ENCODE measurements around the gene RPL28. TPM values are rescaled to one million over a fixed set of nuclear protein-coding genes. Genes with fewer than 3 reads are reported as not detected.

RPL28 gene
- total RNA-seq, 2 donors from 2014 or later, result 3,164 to 3,616 TPM

DNA sequence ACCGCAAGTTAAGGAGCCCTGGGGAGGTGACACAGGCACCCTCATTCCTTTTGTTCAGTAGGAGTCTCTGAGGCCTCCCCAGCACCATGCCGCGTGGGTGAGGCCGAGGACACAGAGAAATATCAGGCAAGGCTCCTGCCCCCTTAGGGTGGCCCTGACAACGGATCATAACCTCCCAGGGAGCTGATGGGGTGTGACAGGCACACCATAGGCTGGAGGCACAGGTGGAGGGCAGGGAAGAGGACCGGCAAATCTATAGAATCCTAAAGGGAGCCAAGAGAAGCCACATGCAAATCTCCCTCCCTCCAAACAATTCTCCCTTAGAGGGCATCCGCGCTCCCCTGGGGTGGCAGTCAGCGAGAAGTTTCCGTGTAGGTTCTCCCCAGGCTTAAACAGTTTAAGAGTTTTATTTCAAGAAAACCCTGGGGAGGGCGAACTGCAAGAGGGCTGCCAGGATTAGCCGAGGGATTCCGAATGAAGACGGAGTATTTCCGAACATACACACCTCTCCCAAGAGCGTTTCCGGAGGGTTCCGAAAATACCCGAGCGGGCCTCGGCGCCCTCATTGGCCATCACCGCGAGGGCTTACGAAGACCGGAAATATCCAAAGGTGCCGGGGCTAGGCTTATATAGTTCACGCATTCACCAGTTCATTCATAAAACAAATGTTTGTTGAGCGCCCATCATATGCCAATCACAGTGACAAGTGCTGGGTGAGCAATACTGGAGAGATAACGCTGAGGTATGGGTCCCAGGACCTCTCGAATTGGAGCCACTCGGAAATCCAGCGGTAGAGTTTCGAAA is 610 bp upstream of the RPL28 start:
- peak; percentile 82 to 95 (median 87) for DNase-seq
- peaks cover 6% of the 10 kb centered on the region for H3K36me3 Mint-ChIP-seq (ENCODE audit: low read depth)

DNA sequence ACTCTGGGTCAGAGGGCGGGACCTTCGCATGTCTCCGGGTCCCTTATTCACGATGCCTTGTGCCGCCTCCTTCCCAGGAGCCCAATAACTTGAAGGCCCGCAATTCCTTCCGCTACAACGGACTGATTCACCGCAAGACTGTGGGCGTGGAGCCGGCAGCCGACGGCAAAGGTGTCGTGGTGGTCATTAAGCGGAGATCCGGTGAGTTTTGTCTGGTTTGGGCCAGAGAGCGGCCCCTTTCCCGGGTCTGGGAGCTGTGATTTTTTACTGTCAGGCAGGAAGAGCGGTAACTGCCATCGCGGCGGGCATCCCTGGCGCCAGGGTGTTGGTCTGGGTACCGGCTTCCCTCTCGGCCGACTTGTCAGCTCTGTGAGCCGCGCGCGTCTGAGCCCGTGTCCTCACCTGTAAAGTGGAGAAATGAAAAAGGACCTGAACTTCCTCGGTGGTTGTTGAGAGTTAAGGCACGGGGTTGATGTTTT is 800 bp downstream of the RPL28 start:
- Mint-ChIP-seq H3K27ac (peak overlapping the region; percentile 100), H3K27me3 (peaks cover 5% of the 10 kb centered on the region), H3K4me3 (peak overlapping the region; percentile 100), H3K36me3 (ENCODE audit: low read depth) (peaks cover 6% of the 10 kb centered on the region), H3K4me1 (peaks cover 55% of the 10 kb centered on the region)
- DNase-seq (no peak), ATAC-seq (no peak)
- H3K9me3 ChIP-seq (ENCODE audit: control insufficient read depth, low read length, poor library complexity, severe bottlenecking), result no peaks in the 10 kb centered on the region

More for the DNA sequence above, 610 bp upstream of the RPL28 start:
- Mint-ChIP-seq H3K4me3 (peak overlapping the region; percentile 100), H3K4me1 (peaks cover 52% of the 10 kb centered on the region), H3K27me3 (peaks cover 5% of the 10 kb centered on the region), H3K27ac (peak overlapping the region; percentile 100)
- H3K9me3 ChIP-seq (ENCODE audit: control insufficient read depth, low read length, poor library complexity, severe bottlenecking), result no peaks in the 10 kb centered on the region
- peak; percentile 82 for ATAC-seq

DNA sequence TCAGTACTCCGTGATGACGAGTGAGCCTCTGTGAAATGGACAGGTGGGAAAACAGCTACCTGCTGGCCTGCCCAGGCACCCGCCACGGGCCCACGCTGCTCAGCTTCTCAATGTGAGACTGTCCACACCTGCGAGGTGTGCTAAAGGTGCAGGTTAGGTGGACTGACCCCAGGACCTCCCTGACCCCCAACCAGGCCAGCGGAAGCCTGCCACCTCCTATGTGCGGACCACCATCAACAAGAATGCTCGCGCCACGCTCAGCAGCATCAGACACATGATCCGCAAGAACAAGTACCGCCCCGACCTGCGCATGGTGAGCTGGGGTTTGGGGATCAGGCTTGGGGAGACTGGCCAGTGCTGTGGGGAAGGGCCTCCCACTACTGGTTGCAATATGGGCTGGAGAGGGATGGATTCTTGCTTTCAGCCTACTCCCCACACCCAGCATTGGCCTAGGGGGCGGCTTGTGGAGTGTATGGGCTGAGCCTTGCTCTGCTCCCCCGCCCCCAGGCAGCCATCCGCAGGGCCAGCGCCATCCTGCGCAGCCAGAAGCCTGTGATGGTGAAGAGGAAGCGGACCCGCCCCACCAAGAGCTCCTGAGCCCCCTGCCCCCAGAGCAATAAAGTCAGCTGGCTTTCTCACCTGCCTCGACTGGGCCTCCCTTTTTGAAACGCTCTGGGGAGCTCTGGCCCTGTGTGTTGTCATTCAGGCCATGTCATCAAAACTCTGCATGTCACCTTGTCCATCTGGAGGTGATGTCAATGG is 2.2 kb downstream of the RPL28 start:
- no peaks in the 10 kb centered on the region for H3K9me3 ChIP-seq (ENCODE audit: control insufficient read depth, low read length, poor library complexity, severe bottlenecking)
- peak overlapping the region; percentile 100 for H3K27ac Mint-ChIP-seq
- DNase-seq (no peak), ATAC-seq (no peak)
- peak overlapping the region; percentile 100 for H3K4me3 Mint-ChIP-seq
- peaks cover 48% of the 10 kb centered on the region for H3K4me1 Mint-ChIP-seq
- peaks cover 5% of the 10 kb centered on the region for H3K27me3 Mint-ChIP-seq
- peaks cover 6% of the 10 kb centered on the region for H3K36me3 Mint-ChIP-seq (ENCODE audit: low read depth)

DNA sequence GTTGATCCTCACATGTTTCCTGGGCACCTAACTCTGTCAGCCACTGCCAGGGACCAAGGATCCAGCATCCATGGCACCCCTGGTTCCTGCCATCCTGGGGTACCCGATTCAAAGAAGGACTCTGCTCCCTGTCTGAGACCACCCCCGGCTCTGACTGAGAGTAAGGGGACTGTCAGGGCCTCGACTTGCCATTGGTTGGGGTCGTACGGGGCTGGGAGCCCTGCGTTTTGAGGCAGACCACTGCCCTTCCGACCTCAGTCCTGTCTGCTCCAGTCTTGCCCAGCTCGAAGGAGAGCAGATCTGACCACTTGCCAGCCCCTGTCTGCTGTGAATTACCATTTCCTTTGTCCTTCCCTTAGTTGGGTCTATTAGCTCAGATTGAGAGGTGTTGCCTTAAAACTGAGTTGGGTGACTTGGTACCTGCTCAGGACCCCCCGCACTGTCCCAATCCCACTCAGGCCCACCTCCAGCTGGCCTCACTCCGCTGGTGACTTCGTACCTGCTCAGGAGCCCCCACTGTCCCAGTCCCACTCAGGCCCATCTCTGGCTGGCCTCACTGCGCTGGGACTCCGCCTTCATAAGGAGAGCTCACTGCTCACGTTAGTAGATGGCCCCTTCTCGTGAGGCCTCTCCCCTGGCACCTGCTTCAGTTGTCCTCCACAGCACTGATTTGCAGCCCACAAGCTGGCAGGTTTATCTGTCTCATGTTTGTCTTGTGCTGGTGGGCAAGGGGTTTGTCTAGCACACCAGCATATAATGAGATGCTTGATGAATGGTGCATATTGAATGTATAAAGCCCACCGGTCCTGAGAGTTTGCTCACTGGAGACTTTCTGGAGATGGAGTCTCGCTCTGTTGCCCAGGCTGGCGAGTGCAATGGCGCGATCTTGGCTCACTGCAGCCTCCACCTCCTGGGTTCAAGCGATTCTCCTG is 3.9 kb downstream of the RPL28 start:
- H3K27ac Mint-ChIP-seq, result peak overlapping the region; percentile 89
- peaks cover 6% of the 10 kb centered on the region for H3K36me3 Mint-ChIP-seq (ENCODE audit: low read depth)
- H3K4me3 Mint-ChIP-seq, result no peak overlapping the region

DNA sequence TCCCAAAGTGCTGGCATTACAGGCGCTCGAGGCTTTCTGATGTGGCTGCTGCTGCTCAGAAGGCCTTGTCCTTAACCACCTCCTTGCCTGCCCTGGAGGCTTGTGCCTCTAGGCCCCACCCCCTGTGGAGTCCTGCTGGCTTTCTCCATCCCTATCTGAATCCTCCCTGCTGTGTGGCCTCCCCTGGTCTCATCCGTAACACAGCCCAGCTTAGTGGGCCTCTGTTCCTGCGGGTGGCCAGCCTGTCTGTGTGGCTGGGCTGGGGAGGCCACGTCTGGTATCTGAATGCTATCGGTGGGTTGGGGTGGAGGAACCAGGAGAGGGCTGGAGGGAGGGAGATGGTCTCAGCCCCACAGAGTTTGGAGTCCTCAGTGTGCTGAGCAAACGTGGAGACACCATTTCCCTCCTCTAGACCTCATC is 4.7 kb downstream of the RPL28 start:
- ATAC-seq (no peak), DNase-seq (no peak)
- H3K27me3 Mint-ChIP-seq, result peaks cover 5% of the 10 kb centered on the region
- H3K9me3 ChIP-seq (ENCODE audit: control insufficient read depth, low read length, poor library complexity, severe bottlenecking), result no peaks in the 10 kb centered on the region
- H3K27ac Mint-ChIP-seq, result peak overlapping the region; percentile 9
- peaks cover 41% of the 10 kb centered on the region for H3K4me1 Mint-ChIP-seq
- H3K36me3 Mint-ChIP-seq (ENCODE audit: low read depth), result peaks cover 6% of the 10 kb centered on the region
- H3K4me3 Mint-ChIP-seq, result no peak overlapping the region

More for the DNA sequence above, 3.9 kb downstream of the RPL28 start:
- ATAC-seq, result no peak
- H3K4me1 Mint-ChIP-seq, result peaks cover 44% of the 10 kb centered on the region
- no peak for DNase-seq
- H3K27me3 Mint-ChIP-seq, result peaks cover 5% of the 10 kb centered on the region
- H3K9me3 ChIP-seq (ENCODE audit: control insufficient read depth, low read length, poor library complexity, severe bottlenecking), result no peaks in the 10 kb centered on the region

DNA sequence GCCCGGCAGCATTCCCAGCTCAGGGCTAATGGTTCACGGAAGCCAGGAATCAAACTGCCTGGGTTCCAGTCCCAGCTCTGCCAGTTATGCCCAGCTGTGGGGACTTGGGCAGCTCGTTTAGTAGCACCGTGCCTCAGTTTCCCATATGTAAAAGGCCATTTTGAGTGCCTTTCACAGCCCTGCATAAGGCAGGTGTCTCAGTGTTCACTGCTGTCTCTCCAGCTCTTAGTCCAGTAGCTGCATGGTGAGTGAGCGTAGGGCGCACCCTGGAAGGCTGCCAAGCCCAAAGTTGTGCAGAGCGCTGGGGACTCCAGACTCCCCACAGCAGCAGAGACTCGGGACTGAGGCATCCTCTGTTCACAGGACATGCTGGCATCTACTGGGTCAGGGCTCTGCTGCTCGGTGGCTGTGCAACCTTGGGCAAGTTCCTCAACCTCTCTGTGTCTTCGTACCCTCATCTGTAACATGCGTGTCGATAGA is 5.5 kb downstream of the RPL28 start:
- peaks cover under 1% of the 10 kb centered on the region for H3K36me3 Mint-ChIP-seq (ENCODE audit: low read depth)
- peaks cover 36% of the 10 kb centered on the region for H3K4me1 Mint-ChIP-seq
- no peak overlapping the region for H3K27ac Mint-ChIP-seq
- H3K27me3 Mint-ChIP-seq, result no peaks in the 10 kb centered on the region
- no peak overlapping the region for H3K4me3 Mint-ChIP-seq
- H3K9me3 ChIP-seq (ENCODE audit: control insufficient read depth, low read length, poor library complexity, severe bottlenecking), result no peaks in the 10 kb centered on the region
- ATAC-seq (no peak), DNase-seq (no peak)

DNA sequence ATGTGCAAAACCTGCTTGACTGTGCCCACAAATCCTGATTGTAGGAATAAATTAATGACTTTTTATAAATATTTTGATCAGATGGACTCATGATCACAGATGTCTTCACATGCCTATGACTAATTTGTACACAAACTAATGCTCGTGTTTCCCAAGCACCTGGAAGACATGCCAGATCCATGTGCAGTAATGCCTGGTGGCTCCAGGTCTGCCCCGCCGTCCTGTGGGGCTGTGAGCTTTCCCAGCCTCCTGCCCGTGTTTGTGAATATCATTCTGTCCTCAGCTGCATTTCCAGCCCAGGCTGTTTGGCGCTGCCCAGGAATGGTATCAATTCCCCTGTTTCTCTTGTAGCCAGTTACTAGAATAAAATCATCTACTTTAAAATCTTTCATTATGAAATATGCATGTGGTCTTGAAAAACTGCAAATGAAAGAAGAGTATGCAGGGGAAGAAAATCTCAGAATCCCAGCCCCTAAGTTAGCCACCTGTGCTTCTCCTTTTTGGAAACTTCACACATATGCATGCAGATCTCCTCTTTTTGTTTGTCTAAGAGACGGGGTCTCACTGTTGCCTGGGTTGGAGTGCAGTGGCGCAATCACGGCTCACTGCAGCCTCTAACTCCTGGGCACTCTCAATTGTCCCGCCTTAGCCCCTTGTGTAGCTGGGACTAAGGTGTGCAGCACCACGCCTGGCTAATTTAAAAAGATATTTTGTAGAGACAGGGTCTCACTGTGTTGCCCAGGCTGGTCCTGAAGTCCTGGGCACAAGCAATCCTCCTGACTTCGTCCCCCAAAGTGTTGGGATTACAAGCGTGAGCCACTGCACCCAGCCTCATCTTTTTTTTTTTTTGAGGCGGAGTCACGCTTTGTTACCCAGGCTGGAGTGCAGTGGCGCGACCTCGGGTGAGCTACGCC is 6.2 kb downstream of the RPL28 start:
- Mint-ChIP-seq H3K36me3 (ENCODE audit: low read depth) (no peaks in the 10 kb centered on the region), H3K27me3 (no peaks in the 10 kb centered on the region), H3K27ac (peak overlapping the region; percentile 67), H3K4me1 (peaks cover 29% of the 10 kb centered on the region), H3K4me3 (no peak overlapping the region)
- ATAC-seq (no peak), DNase-seq (no peak)
- H3K9me3 ChIP-seq (ENCODE audit: control insufficient read depth, low read length, poor library complexity, severe bottlenecking), result no peaks in the 10 kb centered on the region

DNA sequence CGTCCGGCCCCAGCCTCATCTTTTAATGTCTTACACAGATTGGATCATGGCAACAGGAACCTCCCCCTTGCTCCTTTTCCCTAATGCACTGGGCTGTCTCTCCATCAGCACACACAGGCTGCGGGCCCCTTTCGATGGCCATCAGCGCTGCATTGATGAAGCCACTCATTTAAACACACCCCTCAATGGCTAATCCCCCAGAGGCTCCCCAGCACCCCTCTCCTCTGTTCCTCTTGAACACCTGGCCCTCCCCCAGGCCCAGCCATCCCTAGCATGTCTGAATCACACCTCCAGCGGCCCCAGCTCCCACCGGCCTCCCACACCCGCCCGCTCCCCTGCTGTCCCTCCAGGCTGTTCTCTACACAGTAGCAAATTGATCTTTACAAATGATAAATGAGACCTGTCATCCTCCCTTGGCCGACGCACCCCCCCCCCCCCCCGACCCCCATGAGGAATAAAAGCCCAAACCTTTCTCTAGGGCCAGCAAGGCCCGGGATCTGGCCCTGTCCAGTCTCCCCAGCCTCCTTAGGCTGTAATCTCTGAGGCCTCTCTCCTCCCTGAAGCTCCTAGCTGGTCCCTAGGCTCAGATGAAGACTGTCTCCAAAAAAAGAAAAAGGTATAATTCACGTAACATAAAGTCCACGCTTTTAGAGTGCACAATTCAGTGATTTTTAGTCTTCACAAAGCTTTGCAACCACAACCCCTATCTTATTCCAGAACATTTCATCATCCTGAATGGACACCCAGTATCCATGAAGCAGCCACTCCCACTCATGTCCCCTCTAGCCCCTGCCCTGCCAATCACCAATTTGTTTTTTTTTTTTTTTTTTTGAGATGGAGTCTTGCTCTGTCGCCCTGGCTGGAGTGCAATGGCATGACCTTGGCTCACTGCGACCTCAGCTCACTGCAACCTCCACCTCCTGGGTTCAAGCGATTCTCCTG is 7.4 kb downstream of the RPL28 start:
- ATAC-seq (no peak), DNase-seq (no peak)
- Mint-ChIP-seq H3K27me3 (no peaks in the 10 kb centered on the region), H3K36me3 (ENCODE audit: low read depth) (no peaks in the 10 kb centered on the region), H3K4me1 (peaks cover 29% of the 10 kb centered on the region), H3K4me3 (no peak overlapping the region), H3K27ac (peak overlapping the region; percentile 67)
- no peaks in the 10 kb centered on the region for H3K9me3 ChIP-seq (ENCODE audit: control insufficient read depth, low read length, poor library complexity, severe bottlenecking)

DNA sequence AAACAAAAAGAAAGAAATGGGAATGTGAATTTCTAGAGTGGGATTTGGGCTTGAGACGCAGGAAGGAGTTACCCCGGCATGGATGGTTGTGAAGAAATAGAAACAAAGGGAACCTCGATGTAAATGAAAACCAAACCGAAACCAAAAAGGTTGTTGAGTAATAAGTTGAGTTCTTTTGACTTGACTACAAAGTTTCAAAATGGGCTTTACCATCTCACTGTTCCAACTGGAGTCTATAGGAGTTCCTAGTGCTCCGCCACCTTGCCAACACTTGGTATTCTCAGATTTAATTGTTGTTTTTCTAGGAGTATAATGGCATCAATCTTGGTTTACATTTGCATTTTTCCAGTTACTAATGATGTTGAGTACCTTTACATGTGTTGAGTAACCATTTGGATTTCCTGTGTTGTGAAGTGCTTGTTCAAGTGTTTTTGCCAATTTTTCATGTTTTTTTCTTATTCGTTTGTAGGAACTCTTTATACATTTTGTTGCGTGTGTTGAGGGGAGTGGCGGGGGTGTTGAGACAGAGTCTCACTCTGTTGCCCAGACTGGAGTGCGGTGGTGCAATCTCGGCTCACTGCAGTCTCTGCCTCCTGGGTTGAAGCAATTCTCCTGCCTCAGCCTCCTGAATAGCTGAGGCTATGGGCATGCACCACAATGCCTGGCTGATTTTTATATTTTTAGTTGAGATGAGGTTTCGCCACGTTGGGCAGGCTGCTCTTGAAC is 12.6 kb downstream of the RPL28 start:
- Mint-ChIP-seq H3K27ac (peak overlapping the region; percentile 81), H3K4me1 (peaks cover 18% of the 10 kb centered on the region), H3K36me3 (ENCODE audit: low read depth) (no peaks in the 10 kb centered on the region), H3K27me3 (no peaks in the 10 kb centered on the region), H3K4me3 (peak overlapping the region; percentile 49)
- DNase-seq (no peak), ATAC-seq (no peak)
- no peaks in the 10 kb centered on the region for H3K9me3 ChIP-seq (ENCODE audit: control insufficient read depth, low read length, poor library complexity, severe bottlenecking)

DNA sequence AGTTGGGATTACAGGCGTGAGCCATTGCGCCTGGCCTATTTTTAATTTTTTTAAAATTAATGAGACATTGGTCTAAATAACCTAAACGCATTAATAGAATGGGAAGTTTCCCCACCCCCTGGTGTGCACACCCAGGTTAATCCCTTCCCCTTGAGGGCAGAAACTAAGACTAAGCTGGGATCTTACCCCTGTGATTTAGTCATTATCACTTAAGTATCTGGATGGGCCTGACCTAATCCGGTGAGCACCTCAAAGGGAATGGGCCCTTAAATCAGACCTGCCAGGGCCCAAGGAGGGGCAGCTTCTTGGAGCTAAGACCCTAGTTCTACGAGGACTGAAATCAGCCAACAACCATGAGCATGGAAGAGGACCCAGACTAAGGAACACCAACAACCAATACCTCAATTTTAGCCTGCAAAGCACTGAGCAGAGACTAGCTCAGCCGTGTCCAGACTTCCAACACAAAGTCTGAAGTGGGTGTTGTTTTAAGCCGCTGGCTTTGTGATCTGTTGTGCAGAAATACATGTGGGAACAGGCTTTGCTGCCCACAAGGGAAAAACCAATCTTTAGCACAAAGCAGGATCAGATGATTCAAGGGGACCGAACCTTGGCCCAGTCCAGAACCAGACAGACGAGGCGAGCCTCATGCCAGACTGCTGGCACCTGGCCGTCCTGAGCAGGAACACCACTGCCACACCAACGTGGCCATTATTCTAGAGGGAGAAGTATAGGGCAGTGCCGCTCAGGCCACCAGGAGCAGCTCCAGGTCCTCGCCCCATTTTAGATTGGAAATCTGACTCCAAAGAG is 14.8 kb downstream of the RPL28 start:
- DNase-seq, result no peak
- Mint-ChIP-seq H3K27me3 (no peaks in the 10 kb centered on the region), H3K4me1 (peaks cover 20% of the 10 kb centered on the region), H3K36me3 (ENCODE audit: low read depth) (no peaks in the 10 kb centered on the region), H3K27ac (peak overlapping the region; percentile 81), H3K4me3 (peak overlapping the region; percentile 9)
- no peak for ATAC-seq
- no peaks in the 10 kb centered on the region for H3K9me3 ChIP-seq (ENCODE audit: control insufficient read depth, low read length, poor library complexity, severe bottlenecking)

Measured in T-helper 17 cell (primary cell).